Measurements from ENCODE around the gene MYL10.
A peak's percentile ranks its signal among the peaks of the same experiment; 100 is the strongest.
"Not testable (repeated sequence)": the region's sequence is repeated elsewhere in the genome, so short reads cannot be mapped to it uniquely, and the experiment has no call there.

Gene MYL10

DNA sequence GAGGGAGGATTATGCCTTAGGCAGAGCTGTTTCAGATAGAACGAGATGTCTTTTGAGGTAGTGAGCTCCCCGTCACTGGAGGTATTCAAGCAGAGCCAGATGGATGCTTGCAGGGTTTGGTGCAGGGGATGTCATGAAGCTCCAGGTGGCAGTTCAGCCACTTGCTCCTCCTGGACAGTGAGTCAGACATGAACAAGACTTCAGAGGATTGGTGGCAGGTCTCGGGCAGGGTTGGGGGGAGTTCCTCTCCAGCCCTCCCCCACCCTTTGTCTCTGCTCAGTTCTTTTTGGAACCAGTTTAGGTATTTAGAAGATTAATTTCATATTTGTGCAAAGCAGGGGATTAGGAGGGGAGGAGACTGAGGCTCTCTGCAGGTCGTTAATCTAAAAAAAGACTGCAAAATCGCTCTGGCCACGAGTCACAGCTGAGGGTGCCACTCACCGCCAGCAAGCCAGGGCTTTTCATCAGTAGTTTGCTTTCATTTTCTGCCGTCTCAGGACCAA is 21.5 kb upstream of the MYL10 start:
- no peak for DNase-seq

- not testable (repeated sequence) for DNase-seq
Observed at GRCh38 chr7:101647876-101648275, 18.8 kb upstream of the MYL10 start.

- DNase-seq, result no peak
Observed at GRCh38 chr7:101645951-101646350, 16.9 kb upstream of the MYL10 start.

GRCh38 chr7:101644879-101645278 is 15.8 kb upstream of the MYL10 start:
- DNase-seq, result no peak

GRCh38 chr7:101639127-101639526 is 10.0 kb upstream of the MYL10 start:
- not testable (repeated sequence) for DNase-seq

DNA sequence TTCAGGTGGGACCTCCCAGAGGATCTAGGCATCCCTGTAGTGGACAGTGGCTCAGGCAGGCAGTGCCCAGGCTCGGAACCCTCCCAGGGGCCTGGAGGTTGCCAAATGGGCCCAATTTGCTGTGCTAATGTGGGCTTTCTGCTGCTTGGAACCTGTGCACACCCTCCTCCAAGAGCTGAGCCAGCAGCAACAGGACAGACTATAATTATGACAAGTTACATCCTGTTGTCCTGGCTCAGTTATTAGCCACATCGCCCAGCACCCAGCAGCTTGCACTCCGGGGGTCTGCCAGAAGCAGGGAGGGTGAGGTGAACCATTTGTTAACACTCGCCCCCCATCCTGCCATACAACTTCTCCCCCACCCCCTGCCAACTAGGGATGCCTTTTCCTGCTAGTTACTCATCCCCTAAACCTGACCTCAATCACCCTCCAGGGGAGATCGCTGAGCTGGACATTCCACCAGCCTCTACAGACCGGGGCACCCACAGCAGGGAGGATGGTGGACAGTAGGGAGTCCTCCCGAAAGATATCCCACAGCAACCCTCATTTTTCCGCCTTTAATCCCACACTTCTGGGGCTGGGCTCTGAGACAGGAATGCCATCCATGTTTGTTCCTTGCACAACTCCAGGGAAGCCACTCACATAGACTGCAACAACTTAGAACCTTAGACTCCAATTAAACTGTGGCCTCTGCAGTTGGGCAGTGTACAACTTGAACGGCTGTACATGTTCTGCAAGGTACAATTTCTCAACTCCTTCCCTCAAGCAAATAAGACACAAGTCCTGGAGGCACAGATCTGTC is 7.9 kb upstream of the MYL10 start:
- peak; percentile 49 for DNase-seq

GRCh38 chr7:101635484-101635883 is 6.4 kb upstream of the MYL10 start:
- DNase-seq, result no peak

DNA sequence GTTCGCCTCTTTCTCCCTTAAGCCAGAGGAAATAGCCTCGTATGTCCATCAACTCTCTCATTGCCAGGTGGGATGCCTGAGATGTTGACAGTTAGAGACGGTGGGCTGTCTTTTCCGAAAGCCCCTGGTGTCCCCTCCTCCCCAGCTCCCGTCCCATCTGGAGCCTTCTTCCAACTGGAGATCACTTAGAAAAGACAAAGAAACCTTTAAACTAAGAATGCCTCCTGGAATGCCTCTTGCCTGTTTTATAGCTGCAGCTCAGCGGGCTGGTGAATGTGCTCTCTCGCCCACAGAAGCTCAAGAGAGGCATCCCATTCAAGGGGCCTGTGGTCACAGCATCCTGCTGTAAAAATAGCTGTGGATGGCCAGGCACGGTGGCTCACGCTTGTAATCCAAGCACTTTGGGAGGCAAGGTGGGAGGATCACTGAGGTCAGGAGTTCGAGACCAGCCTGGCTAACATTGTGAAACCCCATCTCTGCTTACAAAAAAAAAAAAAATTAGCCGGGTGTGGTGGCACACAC is 5.2 kb upstream of the MYL10 start:
- no peak for DNase-seq

DNA sequence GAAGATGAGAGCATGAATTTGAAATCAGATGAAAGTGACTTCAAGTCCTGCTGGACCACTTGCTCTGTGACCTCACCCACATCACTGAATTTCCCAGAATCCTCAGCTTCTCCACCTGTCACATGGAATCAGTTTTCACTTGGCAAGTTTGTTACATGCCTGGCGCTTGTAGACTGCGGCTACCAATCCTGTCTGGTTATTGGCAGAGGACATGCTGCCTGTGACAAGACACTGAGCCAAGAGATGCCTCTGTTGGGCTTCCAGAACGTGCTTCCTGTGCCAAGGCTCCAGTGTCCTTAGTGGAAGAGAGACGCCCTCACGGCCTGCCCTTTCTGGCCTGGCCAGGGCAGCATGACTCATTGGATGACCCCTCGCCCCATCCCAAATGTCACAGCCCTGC is 4.4 kb upstream of the MYL10 start:
- no peak for DNase-seq

DNA sequence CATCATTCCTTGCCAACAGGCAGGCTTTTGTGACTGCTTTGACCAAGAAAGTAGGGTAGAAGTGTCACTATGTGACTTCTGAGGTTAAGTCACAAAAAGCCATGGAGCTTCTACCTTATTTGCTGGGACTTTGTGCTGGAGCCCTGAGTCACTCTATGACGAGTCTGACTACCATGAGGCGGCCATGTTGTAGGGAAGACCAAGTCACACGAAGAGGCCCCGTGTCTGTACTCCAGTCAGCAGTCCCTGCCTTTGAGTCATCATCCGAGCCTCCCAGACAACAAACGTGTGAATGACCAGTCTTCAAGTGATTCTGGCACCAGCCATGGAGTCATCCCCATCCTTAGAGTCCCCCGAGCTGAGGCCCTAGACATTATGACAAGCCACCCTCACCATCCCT is 3.5 kb upstream of the MYL10 start:
- no peak for DNase-seq

DNA sequence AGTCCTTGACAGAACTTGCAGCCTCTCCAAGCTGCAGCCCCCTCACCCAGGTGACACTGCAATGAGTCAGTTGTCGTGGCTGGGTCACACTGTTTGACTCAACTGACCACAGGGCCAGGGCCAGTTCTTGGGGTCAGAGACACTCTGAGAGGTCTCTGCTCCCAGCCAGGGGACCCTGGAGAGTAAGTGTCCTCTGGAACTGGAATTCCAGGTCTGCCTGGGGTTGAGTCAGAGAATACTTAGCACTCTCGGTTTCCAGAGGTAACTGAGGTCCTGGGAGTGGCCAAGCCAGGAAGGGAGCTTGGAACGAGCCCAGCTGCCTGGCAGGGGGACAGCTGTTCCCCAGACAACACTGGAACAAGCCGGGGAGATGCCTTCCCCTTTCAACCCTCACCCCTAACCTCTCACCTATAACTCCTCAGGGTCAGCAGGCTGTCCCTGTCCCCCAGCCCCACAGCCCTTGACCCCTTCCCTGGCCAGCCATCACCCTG is 2.2 kb upstream of the MYL10 start:
- no peak for DNase-seq

GRCh38 chr7:101630591-101630990 is 1.5 kb upstream of the MYL10 start:
- no peak for DNase-seq

- DNase-seq, result no peak
Observed at GRCh38 chr7:101628522-101628921, 574 bp downstream of the MYL10 start.

DNA sequence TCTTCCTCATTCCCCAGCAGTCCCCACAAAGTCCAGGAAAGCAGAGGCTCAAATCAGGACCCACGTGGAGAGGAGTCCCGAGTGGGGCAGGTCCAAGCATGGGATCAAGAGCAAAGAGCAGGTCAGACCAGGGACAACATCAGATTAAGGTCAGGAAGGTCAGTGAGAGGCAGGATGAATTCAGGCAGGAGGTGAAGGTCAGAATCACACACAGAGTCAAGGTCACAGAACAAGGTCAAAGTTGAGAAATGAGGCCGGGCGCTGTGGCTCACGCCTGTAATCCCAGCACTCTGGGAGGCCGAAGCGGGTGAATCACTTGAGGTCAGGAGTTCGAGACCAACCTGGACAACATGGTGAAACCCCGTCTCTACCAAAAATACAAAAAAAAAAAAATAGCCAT is 2.3 kb downstream of the MYL10 start:
- DNase-seq, result no peak

- no peak for DNase-seq
Observed at GRCh38 chr7:101626069-101626671, 2.9 kb downstream of the MYL10 start.

GRCh38 chr7:101625031-101625791 is 3.9 kb downstream of the MYL10 start:
- DNase-seq, result no peak

DNA sequence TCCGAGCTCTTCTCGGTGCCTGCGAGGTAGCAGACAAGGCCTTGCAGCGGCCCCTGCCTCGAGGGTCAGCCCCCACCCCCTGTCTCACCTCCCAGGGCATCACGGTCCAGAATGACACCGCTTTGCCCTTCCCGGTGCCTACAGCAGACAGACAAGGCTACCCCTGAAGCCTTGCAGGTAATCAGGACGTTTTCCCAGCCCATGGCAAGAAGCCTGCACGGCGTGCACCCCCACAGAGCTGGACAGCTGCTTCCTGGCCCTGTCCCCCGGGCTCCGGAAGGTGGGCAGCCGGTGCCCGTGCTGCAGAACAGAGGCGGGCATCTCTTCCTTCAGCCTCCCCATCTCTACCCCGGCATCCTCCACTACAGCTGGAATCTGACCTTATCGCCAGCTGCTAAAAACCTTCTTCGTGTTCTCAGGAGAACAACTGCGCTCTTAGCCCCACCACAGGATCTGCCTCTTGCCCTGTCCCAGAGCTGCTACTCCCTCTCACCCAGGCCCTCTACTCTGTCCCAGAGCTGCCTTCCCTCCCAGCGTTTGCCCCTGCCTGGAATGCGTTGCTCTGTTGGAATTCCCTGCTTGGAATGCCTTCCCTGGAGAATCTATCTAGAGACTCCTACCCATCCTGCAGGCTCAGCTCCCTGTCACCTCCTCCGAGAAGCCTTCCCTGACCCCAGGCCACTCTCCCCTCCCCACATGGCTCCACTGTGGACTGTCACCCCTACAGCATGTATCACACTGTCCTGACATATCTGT is 4.7 kb downstream of the MYL10 start:
- no peak for DNase-seq

DNA sequence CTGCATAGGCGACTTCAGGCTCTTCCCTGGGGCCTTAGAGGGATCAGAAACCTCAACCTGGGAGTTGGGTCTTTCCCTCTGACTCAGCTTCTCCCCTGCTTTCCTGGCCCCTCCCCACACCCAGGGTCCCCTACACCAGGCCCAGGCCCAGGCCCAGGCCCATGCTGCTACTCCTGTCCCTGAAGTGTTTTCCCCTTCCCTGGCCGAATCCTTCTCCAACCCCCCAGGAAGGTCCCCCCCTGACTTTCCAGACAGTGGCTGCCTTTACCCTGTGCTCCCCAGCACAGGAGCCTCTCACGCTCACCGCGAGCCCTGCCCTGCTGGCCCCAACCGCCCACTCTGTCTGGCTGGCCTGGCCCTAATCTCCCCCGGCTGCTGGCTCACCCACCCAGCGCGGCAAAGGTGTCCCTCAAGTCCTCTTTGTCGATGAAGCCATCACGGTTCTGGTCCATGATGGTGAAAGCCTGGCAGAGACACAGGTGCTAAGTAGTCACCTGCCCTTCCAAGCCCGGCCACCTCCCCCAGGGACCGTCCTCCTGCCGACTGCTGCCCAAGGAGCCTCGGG is 6.4 kb downstream of the MYL10 start:
- no peak for DNase-seq

- DNase-seq, result no peak
Observed at GRCh38 chr7:101620991-101621390, 8.1 kb downstream of the MYL10 start.

- no peak for DNase-seq
Observed at GRCh38 chr7:101620395-101620794, 8.7 kb downstream of the MYL10 start.

DNA sequence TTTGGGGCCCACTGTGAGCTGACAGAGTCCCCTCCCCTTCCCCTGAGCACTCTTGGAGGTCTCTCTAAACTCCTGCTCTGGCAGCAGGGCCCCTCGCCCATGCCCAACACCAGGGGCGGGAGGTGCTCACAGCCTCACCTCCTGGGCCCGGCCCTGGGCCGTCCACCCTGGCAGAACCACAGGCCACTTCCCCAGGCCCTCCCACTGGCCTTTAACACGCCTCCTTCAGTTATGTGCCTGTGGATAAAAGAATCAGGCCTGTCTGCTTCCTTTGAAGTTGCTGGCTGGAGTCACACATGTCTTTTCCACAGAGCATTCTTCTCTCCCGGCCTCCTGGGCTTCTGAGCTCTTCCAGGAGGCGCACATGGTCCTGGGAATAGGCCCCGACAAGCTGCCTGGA is 10.2 kb downstream of the MYL10 start:
- DNase-seq, result no peak

DNA sequence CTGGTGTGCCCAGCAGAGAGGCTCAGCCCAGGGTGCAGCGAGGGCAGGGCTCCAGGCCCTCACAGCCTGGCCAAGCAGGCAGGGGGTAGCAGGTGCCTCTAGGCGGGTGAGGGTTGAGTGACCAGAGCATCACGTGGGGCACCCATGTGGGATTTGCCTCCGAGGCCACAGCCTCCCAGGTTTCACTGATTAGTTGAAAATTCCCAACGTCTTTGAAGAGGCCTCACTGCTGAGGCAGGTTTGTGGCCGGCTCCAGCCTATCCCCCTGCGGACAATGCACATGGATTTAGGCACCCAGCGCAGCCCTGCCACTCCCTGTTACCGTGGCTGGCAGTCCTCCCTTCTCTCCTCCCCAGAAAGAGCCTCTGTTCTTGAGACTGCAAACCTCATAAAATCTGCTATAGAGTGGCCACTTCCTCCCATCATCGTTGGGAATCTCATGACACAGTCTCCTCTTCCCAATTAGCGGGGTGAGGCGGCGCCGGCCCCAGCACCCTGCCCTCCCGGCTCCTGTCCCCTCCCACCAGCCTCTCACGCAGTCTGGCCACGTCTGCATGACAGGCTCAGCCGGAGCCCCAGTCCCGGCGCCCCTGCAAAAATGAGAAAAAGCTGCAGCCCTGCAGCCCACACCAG is 10.8 kb downstream of the MYL10 start:
- DNase-seq, result no peak
